HEK293 (cell line): ENCODE data around the gene ECSIT.

Experiments
- EGR2 ChIP-seq: fragments of 450-650 bp; formaldehyde crosslinking; IDR thresholded peaks from 2 replicates; pipeline ENCODE4 v1.5.1; 2016; ENCODE audit warnings: low read depth, missing biosample characterization, missing genetic modification characterization
- GFI1B ChIP-seq: fragments of 450-650 bp; formaldehyde crosslinking; IDR thresholded peaks from 2 replicates; pipeline ENCODE4 v1.5.1; 2016; ENCODE audit warnings: missing biosample characterization, missing genetic modification characterization
- GLIS1 ChIP-seq: fragments of 450-650 bp; formaldehyde crosslinking; IDR thresholded peaks from 2 replicates; pipeline ENCODE4 v1.5.1; 2016; ENCODE audit warnings: missing biosample characterization, missing genetic modification characterization
- GLIS2 ChIP-seq: fragments of 450-650 bp; formaldehyde crosslinking; IDR thresholded peaks from 2 replicates; pipeline ENCODE4 v1.5.1; 2016; ENCODE audit warnings: missing biosample characterization, missing genetic modification characterization
- HIC1 ChIP-seq: fragments of 450-650 bp; formaldehyde crosslinking; IDR thresholded peaks from 2 replicates; pipeline ENCODE4 v1.5.1; 2016; ENCODE audit warnings: missing biosample characterization, missing genetic modification characterization
- KLF10 ChIP-seq: fragments of 450-650 bp; IDR thresholded peaks from 2 replicates; pipeline ENCODE4 v1.5.1; 2018; ENCODE audit warnings: missing biosample characterization, mild to moderate bottlenecking, missing genetic modification characterization
- KLF9 ChIP-seq: fragments of 450-650 bp; formaldehyde crosslinking; IDR thresholded peaks from 2 replicates; pipeline ENCODE4 v1.5.1; 2016; ENCODE audit warnings: missing biosample characterization, missing genetic modification characterization, low read depth
- MEIS1 ChIP-seq: sonication (generic); formaldehyde crosslinking; IDR thresholded peaks from 2 replicates; pipeline ENCODE4 v1.8.1; 2022; ENCODE audit warnings: missing genetic modification reagents, mild to moderate bottlenecking, borderline replicate concordance
- PATZ1 ChIP-seq: fragments of 450-650 bp; formaldehyde crosslinking; IDR thresholded peaks from 2 replicates; pipeline ENCODE4 v1.5.1; 2016; ENCODE audit warnings: missing biosample characterization, missing genetic modification characterization
- PRDM10 ChIP-seq: fragments of 450-650 bp; formaldehyde crosslinking; IDR thresholded peaks from 2 replicates; pipeline ENCODE4 v1.5.1; 2016; ENCODE audit warnings: missing biosample characterization, missing genetic modification characterization
- SP2 ChIP-seq: fragments of 450-650 bp; formaldehyde crosslinking; IDR thresholded peaks from 2 replicates; pipeline ENCODE4 v1.5.1; 2016; ENCODE audit warnings: missing biosample characterization, missing genetic modification characterization
- SP3 ChIP-seq: fragments of 450-650 bp; formaldehyde crosslinking; IDR thresholded peaks from 2 replicates; pipeline ENCODE4 v1.5.1; 2016; ENCODE audit warnings: missing biosample characterization, missing genetic modification characterization
- ZBTB8A ChIP-seq: fragments of 450-650 bp; formaldehyde crosslinking; IDR thresholded peaks from 2 replicates; pipeline ENCODE4 v1.5.1; 2016; ENCODE audit warnings: missing biosample characterization, missing genetic modification characterization
- ZEB2 ChIP-seq: fragments of 450-650 bp; formaldehyde crosslinking; IDR thresholded peaks from 2 replicates; pipeline ENCODE4 v1.5.1; 2016; ENCODE audit warnings: missing biosample characterization, missing genetic modification characterization
- ZNF175 ChIP-seq: fragments of 450-650 bp; formaldehyde crosslinking; IDR thresholded peaks from 2 replicates; pipeline ENCODE4 v1.5.1; 2016; ENCODE audit warnings: missing biosample characterization, missing genetic modification characterization
- ZNF202 ChIP-seq: fragments of 450-650 bp; formaldehyde crosslinking; IDR thresholded peaks from 2 replicates; pipeline ENCODE4 v1.5.1; 2016; ENCODE audit warnings: missing biosample characterization, missing genetic modification characterization, borderline replicate concordance
- ZNF223 ChIP-seq: fragments of 450-650 bp; formaldehyde crosslinking; IDR thresholded peaks from 2 replicates; pipeline ENCODE4 v1.5.1; 2016; ENCODE audit warnings: missing biosample characterization, missing genetic modification characterization
- ZNF549 ChIP-seq: fragments of 450-650 bp; IDR thresholded peaks from 2 replicates; pipeline ENCODE4 v1.5.1; 2018; ENCODE audit warnings: missing biosample characterization, missing genetic modification characterization, mild to moderate bottlenecking, inconsistent platforms, moderate library complexity
- ZNF561 ChIP-seq: fragments of 450-650 bp; IDR thresholded peaks from 2 replicates; pipeline ENCODE4 v1.5.1; 2018; ENCODE audit warnings: missing biosample characterization, missing genetic modification characterization, borderline replicate concordance
- ZNF621 ChIP-seq: fragments of 450-650 bp; formaldehyde crosslinking; IDR thresholded peaks from 2 replicates; pipeline ENCODE4 v1.5.1; 2017; ENCODE audit warnings: missing biosample characterization, missing genetic modification characterization
- ZNF626 ChIP-seq: fragments of 450-650 bp; sonication (Bioruptor Pico); formaldehyde crosslinking; IDR thresholded peaks from 2 replicates; pipeline ENCODE4 v1.5.1; 2018; ENCODE audit warnings: missing biosample characterization, missing genetic modification characterization, inconsistent platforms
- ZNF645 ChIP-seq: fragments of 450-650 bp; formaldehyde crosslinking; IDR thresholded peaks from 2 replicates; pipeline ENCODE4; 2016; ENCODE audit warnings: missing biosample characterization, missing genetic modification characterization
- ZNF792 ChIP-seq: fragments of 450-650 bp; formaldehyde crosslinking; IDR thresholded peaks from 2 replicates; pipeline ENCODE4 v1.5.1; 2016; ENCODE audit warnings: missing biosample characterization, missing genetic modification characterization
- ZSCAN16 ChIP-seq: fragments of 450-650 bp; formaldehyde crosslinking; IDR thresholded peaks from 2 replicates; pipeline ENCODE4 v1.5.1; 2016; ENCODE audit warnings: missing biosample characterization, missing genetic modification characterization

The ECSIT gene

GRCh38 chr19:11505032-11505503 is 23.9 kb downstream of the ECSIT start (continued):
- TF ChIP-seq PRDM10 (tag by site-specific recombination) (peak; percentile 77), ZNF621 (no peak), GLIS1 (peak; percentile 99), ZNF645 (tag by site-specific recombination) (no peak), SP3 (tag by site-specific recombination) (peak; percentile 95), ZNF561 (tag by site-specific recombination) (no peak), PATZ1 (tag by site-specific recombination) (peak; percentile 97), ZNF223 (tag by site-specific recombination) (no peak), GFI1B (no peak), SP2 (tag by site-specific recombination) (peak; percentile 98), MEIS1 (CRISPR knock-in tag) (no peak), ZBTB8A (no peak), ZEB2 (peak; percentile 51; the same call in 1 of the 2 replicates), ZNF202 (tag by site-specific recombination) (no peak), ZNF626 (tag by site-specific recombination) (no peak), ZNF175 (tag by site-specific recombination) (no peak), EGR2 (tag by site-specific recombination) (peak; percentile 30; the same call in 1 of the 2 replicates), HIC1 (tag by site-specific recombination) (no peak), ZSCAN16 (no peak), ZNF549 (no peak), KLF9 (peak; percentile 91), ZNF792 (tag by site-specific recombination) (no peak), KLF10 (tag by site-specific recombination) (peak; percentile 88), GLIS2 (tag by site-specific recombination) (peak; percentile 87)
